ENCODE data around the gene PNCK.

The PNCK gene

GRCh38 chrX:153627675-153628111 lies 45.9 kb downstream of the PNCK start:
- DNase-seq (ENCODE audit: low spot score): no peak

GRCh38 chrX:153626863-153627674 lies 46.5 kb downstream of the PNCK start:
- no peak for DNase-seq (ENCODE audit: low spot score)

DNA sequence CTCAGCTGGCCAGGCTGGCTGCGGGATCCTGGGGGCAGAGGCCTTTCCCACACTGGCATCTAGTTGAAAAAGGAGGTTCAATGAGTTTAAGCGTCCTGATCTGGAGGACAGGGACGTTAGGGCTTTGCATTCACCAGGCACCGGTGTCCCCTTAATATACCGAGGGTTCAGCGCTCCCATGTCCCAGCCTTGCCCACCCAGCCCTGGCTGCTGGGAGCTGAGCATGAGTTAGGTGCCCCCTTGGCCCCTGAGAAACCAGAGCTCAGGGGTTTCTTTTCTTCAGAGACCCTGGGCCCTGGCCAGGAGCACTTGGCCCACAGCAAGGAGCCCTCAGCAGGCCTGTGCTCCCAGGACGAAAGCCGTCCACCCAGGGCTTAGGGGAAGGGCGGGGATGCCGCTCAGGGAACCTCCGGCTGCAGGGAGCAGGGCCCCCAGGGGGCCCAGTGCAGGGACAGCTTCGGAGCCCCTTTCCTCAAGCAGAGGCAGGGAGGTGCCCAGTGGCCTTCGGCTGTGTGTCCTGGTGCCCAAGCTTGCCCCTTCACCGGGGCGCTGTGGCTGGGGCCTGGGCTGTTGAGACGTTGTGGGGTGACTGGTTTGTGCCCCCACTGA lies 47.5 kb downstream of the PNCK start:
- DNase-seq (ENCODE audit: low spot score): no peak

- DNase-seq (ENCODE audit: low spot score): no peak
Observed at GRCh38 chrX:153625271-153626024, 48.2 kb downstream of the PNCK start.

- DNase-seq (ENCODE audit: low spot score): no peak
Observed at GRCh38 chrX:153624196-153625091, 49.2 kb downstream of the PNCK start.

DNA sequence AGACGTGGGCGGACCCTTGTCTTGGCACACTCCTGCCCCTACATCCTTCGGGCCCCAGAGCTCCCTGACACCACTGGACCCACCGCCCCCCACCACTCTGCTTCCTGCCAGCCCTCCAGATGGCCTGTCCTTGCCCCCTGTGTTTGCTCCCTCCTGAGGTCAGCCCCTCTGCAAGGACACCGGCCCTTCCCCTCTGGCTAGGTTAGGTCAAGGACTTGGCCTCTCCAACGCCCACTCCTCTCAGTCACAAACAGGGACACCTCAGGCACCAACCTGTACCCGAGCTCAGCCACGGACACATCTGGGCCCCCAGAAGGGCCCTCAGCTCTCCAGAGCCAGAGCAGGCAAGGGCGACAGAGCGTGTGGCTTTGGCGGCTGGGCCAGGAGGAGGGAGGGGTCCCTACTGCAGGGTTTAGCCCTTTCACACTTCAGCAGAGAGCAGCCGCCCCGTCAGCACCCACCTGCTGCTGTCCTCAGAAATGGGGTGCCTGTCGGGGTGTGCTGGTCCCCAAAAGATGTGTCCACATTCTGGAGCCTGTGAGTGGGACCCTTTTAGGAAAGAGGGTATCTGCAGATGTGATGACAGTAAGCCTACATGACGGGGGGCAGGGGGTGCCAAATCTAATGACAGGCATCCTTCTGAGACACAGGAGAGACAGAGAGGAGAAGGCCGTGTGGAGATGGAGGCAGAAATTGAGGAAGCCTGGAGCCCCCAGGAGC lies 50.1 kb downstream of the PNCK start:
- DNase-seq (ENCODE audit: low spot score): no peak

- no peak for DNase-seq (ENCODE audit: low spot score)
Observed at GRCh38 chrX:153622661-153623309, 50.8 kb downstream of the PNCK start.

- DNase-seq (ENCODE audit: low spot score): no peak
Observed at GRCh38 chrX:153621949-153622598, 51.5 kb downstream of the PNCK start.

- DNase-seq (ENCODE audit: low spot score): no peak
Observed at GRCh38 chrX:153620576-153620975, 53.0 kb downstream of the PNCK start.

Measured in kidney tubule cell (primary cell).